Measurements from ENCODE around the gene IGF2.
"Not testable (repeated sequence)": the region's sequence is repeated elsewhere in the genome, so short reads cannot be mapped to it uniquely, and the experiment has no call there.

IGF2 gene

GRCh38 chr11:2136209-2136951 lies 2.8 kb downstream of the IGF2 start:
- no peak for DNase-seq (ENCODE audit: low read depth)

GRCh38 chr11:2135648-2136201 lies 3.5 kb downstream of the IGF2 start:
- no peak for DNase-seq (ENCODE audit: low read depth)

GRCh38 chr11:2135018-2135569 lies 4.1 kb downstream of the IGF2 start:
- DNase-seq (ENCODE audit: low read depth) = no peak

DNA sequence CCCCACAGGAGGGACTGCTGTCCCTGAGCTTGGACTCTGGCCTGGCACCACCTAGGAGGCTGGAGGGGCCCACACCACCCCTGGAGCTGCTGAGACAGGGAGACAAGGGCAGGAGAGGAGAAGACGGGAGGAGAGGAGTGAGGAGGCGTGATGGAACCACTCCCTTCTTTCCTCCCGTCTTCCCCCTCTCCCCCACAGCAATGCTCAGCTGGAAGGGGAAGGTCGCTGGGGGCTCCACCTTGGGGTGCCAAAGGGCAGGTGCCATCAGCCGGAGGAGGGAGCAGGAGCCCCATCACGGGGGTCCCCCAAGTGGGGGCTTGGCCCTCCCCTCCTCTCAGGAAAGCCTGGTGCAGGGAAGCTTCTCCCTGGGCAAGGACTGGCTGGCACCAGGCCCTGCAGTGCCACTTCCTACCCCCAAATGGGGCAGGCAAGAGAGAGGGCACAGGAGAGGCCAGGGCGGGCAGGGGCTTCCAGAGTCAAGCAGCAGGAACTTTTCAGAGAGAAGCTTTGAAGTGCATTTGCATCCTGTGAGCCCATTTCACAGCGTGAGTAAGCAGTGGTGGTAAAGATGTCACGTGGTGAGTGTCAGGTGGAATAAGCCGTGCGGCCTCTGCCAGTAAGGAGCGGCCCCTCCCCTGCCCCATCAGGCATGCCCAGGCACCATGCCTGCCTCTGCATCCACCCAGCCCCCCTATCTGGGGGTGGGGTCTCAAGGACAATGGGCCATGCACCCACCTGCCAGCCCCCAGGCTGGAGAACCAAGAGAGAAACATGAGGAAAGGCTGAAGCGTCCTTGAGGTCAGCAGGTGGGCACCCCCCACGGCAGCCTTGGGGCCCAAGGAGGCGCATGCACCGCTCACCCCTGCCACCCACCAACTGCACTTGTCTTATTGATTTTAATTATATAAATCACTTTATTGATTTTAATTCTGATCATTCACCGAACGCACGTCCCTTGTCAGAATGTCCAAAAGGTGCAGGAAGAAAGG lies 4.9 kb downstream of the IGF2 start:
- DNase-seq (ENCODE audit: low read depth) = no peak

DNA sequence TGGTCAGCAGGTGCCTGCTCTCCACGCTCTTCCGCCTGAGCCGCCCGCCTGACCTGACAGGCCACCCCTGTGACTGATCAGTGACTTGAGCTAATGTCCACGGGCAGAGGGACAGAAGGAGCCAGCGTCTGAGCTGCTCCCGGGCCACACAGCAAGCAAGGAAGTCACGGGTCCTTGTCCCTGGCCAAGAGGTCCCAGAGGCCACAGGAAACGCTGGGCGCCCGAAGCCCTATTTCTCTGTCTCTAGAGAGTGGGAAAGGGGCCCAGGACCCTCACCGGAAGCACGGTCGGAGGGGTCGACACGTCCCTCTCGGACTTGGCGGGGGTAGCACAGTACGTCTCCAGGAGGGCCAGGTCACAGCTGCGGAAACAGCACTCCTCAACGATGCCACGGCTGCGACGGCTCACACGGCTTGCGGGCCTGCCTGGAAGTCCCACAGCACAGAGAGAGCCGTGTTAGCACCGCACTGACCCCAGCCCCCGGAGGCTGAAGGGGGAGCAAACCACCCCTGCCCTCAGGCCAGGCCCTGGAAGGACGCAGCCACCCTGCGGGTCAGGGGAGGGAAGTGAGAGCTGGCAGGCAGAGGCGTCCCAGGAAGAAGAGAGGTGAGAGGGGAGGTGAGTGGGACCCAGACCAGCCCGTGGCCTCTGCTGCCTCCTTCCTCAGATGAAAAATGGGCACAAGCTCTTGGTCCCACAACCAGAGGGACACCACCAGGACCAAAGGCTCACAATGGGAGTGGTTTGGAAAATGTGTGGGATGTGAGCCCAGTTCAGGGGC lies 5.8 kb downstream of the IGF2 start:
- no peak for DNase-seq (ENCODE audit: low read depth)

DNA sequence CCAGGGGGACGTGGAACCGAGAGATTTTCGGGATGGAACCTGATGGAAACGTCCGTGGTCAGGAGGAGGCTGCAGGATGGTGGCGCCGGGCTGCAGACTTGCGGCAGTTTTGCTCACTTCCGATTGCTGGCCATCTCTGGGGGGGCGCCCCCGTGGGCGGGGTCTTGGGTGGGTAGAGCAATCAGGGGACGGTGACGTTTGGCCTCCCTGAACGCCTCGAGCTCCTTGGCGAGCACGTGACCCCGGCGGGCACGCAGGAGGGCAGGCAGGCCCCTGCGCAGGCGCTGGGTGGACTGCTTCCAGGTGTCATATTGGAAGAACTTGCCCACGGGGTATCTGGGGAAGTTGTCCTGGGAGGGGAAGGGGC lies 6.3 kb downstream of the IGF2 start:
- no peak for DNase-seq (ENCODE audit: low read depth)

GRCh38 chr11:2132246-2132645 lies 6.9 kb downstream of the IGF2 start:
- no peak for DNase-seq (ENCODE audit: low read depth)

GRCh38 chr11:2131371-2132236 lies 7.6 kb downstream of the IGF2 start:
- no peak for DNase-seq (ENCODE audit: low read depth)

DNA sequence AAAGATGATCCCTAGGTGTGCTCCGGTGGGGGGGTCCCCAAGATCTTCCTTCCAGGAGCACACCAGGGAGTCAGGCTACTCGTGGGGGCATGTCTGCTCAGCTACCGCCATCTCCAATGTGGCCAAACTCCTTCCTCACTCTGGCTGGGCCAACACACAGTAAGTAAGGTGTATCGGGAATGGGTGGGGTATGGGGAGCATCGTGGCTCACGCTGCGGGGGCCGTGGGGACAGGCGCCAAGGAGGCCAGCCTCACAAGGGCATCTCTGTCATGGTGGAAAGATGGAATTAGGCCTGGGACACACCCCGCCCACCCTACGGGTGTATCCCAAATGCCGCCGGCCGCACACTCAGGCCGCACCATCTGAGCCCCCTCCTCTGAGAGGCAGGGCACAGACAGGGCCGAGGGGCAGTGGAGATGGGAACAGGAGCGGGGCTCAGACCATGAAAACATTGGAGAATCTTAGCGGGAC lies 8.3 kb downstream of the IGF2 start:
- DNase-seq (ENCODE audit: low read depth) = no peak

GRCh38 chr11:2129699-2130366 lies 9.4 kb downstream of the IGF2 start:
- DNase-seq (ENCODE audit: low read depth) = no peak

- no peak for DNase-seq (ENCODE audit: low read depth)
These were observed 9.9 kb downstream of the IGF2 start for GRCh38 chr11:2129308-2129698.

DNA sequence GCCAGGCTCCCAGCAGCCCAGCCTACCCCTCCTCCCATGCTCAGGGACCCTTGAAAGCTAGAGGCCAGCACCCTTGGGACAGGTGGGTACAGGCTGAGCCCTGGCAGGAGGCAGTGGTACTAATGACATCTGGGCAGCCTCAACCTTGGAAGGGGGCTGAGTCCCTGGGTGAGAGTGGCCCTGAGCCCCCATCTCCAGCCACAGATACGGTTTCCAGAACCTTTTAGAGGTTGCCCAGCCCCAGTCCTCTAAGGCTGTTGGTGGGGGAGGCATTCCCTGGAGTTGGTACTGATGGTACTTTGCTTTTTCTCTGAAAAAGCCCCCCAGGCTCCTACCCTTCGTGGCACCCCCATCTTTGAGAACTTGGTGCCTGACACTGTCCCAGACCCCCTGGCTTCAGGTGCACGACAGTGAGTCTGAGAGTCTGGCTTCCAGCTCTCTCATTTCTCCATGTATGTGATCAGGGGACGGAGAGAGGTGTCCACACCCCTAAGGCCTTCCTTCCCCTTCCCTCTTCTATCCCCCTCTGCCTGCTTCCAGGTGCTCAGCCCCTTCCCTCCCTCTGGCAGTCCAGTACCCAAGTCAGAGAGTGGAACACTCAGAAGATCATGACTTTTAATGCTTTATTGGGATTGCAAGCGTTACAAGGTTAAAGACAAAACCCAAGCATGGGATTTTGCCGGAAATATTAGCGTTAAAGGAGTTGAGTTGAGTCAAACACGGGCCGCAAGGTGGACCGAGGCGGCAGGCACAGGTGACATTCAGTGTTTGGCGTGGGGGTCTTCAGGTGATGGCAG lies 10.5 kb downstream of the IGF2 start:
- DNase-seq (ENCODE audit: low read depth) = no peak

GRCh38 chr11:2128130-2128510 lies 11.1 kb downstream of the IGF2 start:
- no peak for DNase-seq (ENCODE audit: low read depth)

- no peak for DNase-seq (ENCODE audit: low read depth)
These were observed 11.6 kb downstream of the IGF2 start for GRCh38 chr11:2127482-2128129.

- no peak for DNase-seq (ENCODE audit: low read depth)
These were observed 12.6 kb downstream of the IGF2 start for GRCh38 chr11:2126520-2127085.

DNA sequence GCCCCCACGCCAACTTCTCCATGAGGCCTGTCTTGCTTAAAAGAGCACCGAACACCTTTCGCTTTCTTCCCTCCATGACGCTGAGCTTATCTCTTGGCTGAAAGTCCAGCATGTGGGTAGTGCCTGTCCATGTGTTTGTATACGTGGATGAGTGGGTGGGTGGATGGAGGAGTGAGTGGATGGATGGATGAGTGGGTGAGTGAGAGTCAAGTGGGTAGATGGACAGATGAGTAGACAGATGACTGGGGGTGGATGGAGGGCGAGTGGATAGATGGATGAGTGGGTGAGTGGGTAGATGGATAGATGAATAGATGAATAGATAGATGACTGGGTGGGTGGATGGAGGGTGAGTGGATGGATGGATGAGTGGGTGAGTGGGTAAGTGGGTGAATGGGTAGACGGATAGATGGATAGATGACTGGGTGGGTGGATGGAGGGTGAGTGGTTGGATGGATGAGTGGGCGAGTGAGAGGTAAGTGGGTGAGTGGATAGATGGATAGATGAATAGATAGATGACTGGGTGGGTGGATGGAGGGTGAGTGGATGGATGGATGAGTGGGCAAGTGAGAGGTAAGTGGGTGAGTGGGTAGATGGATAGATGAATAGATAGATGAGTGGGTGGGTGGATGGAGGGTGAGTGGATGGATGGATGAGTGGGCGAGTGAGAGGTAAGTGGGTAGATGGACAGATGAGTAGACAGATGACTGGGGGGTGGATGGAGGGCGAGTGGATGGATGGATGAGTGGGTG lies 14.3 kb downstream of the IGF2 start:
- DNase-seq (ENCODE audit: low read depth) = not testable (repeated sequence)

GRCh38 chr11:2123628-2123960 lies 15.6 kb downstream of the IGF2 start:
- DNase-seq (ENCODE audit: low read depth) = no peak

All from activated T-cell treated with anti-CD3 and anti-CD28 coated beads for 24 hours (primary cell).